Vagina (tissue), 2 donors: ENCODE results near the gene ACTR3C. TPM values are rescaled to one million over a fixed set of nuclear protein-coding genes. Genes with fewer than 3 reads are reported as not detected.

Source experiments
- DNase-seq, 2 donors: peaks; one replicate each; pipeline ENCODE4 v3.0.0-alpha.2; 2017; ENCODE audit errors: extremely low spot score in 2 of 2
- H3K27ac ChIP-seq: fragments of 200-600 bp; sonication (generic); one replicate; pipeline ENCODE4 v1.5.1; 2019
- H3K27me3 ChIP-seq: fragments of 200-600 bp; sonication (generic); one replicate; pipeline ENCODE4 v1.5.1; 2019
- H3K36me3 ChIP-seq, 2 donors: fragments of 200-600 bp; sonication (generic); one replicate each; pipeline ENCODE4 v1.5.1; 2017 to 2019
- H3K4me1 ChIP-seq: fragments of 200-600 bp; sonication (generic); one replicate; pipeline ENCODE4 v1.5.1; 2019
- H3K4me3 ChIP-seq, 2 donors: fragments of 200-600 bp; sonication (generic); 1 replicate in 1 of 2; 2 replicates in 1 of 2; pipeline ENCODE4 v1.5.1; 2016 to 2019
- H3K9me3 ChIP-seq: fragments of 200-600 bp; sonication (generic); one replicate; pipeline ENCODE4 v1.5.1; 2019
- CTCF ChIP-seq, 3 experiments: fragments of 450-650 bp in 2 of 3; fragments of 200-600 bp in 1 of 3; sonication (generic) in 1 of 3; IDR thresholded peaks; one replicate each; pipeline ENCODE4 v1.5.1; 2017 to 2019; ENCODE audit warnings: antibody characterized with exemption in 3 of 3, mild to moderate bottlenecking in 2 of 3, moderate library complexity in 2 of 3
- POLR2A ChIP-seq, 2 donors: fragments of 450-650 bp; IDR thresholded peaks; one replicate each; pipeline ENCODE4 v1.6.1; 2017; ENCODE audit warnings: antibody characterized with exemption in 2 of 2, mild to moderate bottlenecking in 2 of 2, moderate library complexity in 2 of 2
- POLR2AphosphoS5 ChIP-seq, 2 donors: sonication (generic); formaldehyde crosslinking; IDR thresholded peaks; one replicate each; pipeline ENCODE4 v1.9.0; 2017; ENCODE audit warnings: antibody characterized with exemption in 2 of 2, mild to moderate bottlenecking in 2 of 2, low read depth in 1 of 2; ENCODE audit not compliant: insufficient read depth in 1 of 2
- intact Hi-C: fragments of 100-400 bp; cut with DNase I; formaldehyde crosslinking; loops from one replicate; pipeline ENCODE4 v1.15.1; 2023
- total RNA-seq: library from RNA; depleted of rRNA; stranded (reverse); fragments of >200 nt; gene quantifications from one replicate; pipeline ENCODE4 v1.2.3, GENCODE V29; 2016

Gene ACTR3C
- total RNA-seq: 24.1 TPM

GRCh38 chr7:150322833-150323681 lies at the start of gene ACTR3C, which contains the start of gene LRRC61:
ACTR3C (minus strand) TSS chr7:150323545; CDS start chr7:150295296, 28,249 bp downstream.
LRRC61 (plus strand) TSS chr7:150323355; CDS start chr7:150336862, 13,507 bp downstream.
- peak in 1 of 2 donors; percentile 89 for DNase-seq
- intact Hi-C loops: no loop called here
- TF ChIP-seq POLR2AphosphoS5 (IDR thresholded peaks at IDR 0.05; ENCODE audit: insufficient read depth in 1 of 2, low read depth in 1 of 2) (peak in 1 of 2 donors; percentile 58), CTCF (IDR thresholded peaks at IDR 0.05) (no peak)
- H3K36me3 ChIP-seq: no peaks in the 10 kb centered on the region
- peak within 1 kb of the TSS; percentile 96 for H3K27ac ChIP-seq
- H3K27me3 ChIP-seq: no peaks in the 10 kb centered on the region
- peak within 1 kb of the TSS; percentile 68 to 86 for H3K4me3 ChIP-seq
- H3K9me3 ChIP-seq: no peaks in the 10 kb centered on the region
- H3K4me1 ChIP-seq: peaks cover 39% of the 10 kb centered on the region

- intact Hi-C loops: no loop called here
- H3K4me1 ChIP-seq: peaks cover 52% of the 10 kb centered on the region
- no peak overlapping the region for H3K4me3 ChIP-seq
These were observed 49.1 kb upstream of the ACTR3C start for GRCh38 chr7:150372271-150373048.

GRCh38 chr7:150371996-150372270 lies 48.6 kb upstream of the ACTR3C start:
- Histone ChIP-seq H3K4me3 (no peak overlapping the region), H3K36me3 (peaks cover 0 to 22% of the 10 kb centered on the region in 2 donors), H3K9me3 (no peaks in the 10 kb centered on the region), H3K27ac (no peak overlapping the region), H3K27me3 (no peaks in the 10 kb centered on the region), H3K4me1 (peaks cover 54% of the 10 kb centered on the region)
- intact Hi-C loops: no loop called here
- TF ChIP-seq POLR2A (IDR thresholded peaks at IDR 0.05): no peak
- TF ChIP-seq CTCF (IDR thresholded peaks at IDR 0.05): no peak
- no peak for DNase-seq

More at GRCh38 chr7:150372271-150373048, 49.1 kb upstream of the ACTR3C start:
- H3K36me3 ChIP-seq: peaks cover 0 to 22% of the 10 kb centered on the region in 2 donors
- DNase-seq: no peak
- no peak overlapping the region for H3K27ac ChIP-seq
- H3K9me3 ChIP-seq: no peaks in the 10 kb centered on the region
- H3K27me3 ChIP-seq: no peaks in the 10 kb centered on the region
- TF ChIP-seq POLR2A (IDR thresholded peaks at IDR 0.05): no peak
- no peak for TF ChIP-seq POLR2AphosphoS5 (IDR thresholded peaks at IDR 0.05; ENCODE audit: insufficient read depth in 1 of 2, low read depth in 1 of 2)
- TF ChIP-seq CTCF (IDR thresholded peaks at IDR 0.05): no peak

GRCh38 chr7:150371131-150371995 lies 48.0 kb upstream of the ACTR3C start:
- intact Hi-C loops: no loop called here
- DNase-seq: no peak
- Histone ChIP-seq H3K4me3 (no peak overlapping the region), H3K27me3 (no peaks in the 10 kb centered on the region), H3K36me3 (peaks cover 0 to 22% of the 10 kb centered on the region in 2 donors), H3K9me3 (no peaks in the 10 kb centered on the region), H3K27ac (no peak overlapping the region), H3K4me1 (peaks cover 54% of the 10 kb centered on the region)
- TF ChIP-seq POLR2A (IDR thresholded peaks at IDR 0.05) (no peak), POLR2AphosphoS5 (IDR thresholded peaks at IDR 0.05; ENCODE audit: insufficient read depth in 1 of 2, low read depth in 1 of 2) (no peak), CTCF (IDR thresholded peaks at IDR 0.05) (no peak)
